Renal pelvis (tissue), 4 donors: ENCODE data around the gene EDNRA. TPM values are rescaled to one million over a fixed set of nuclear protein-coding genes. Genes with fewer than 3 reads are reported as not detected.

Experiments used
- DNase-seq: peaks from one replicate; pipeline ENCODE4 v3.0.0-alpha.2; 2013
- polyA plus RNA-seq, 3 donors: library from polyadenylated mRNA; unstranded; fragments of 120-200 nt; gene quantifications; one replicate each; pipeline ENCODE4 v1.2.1, GENCODE V29; 2013; ENCODE audit not compliant: insufficient read length in 3 of 3

Gene EDNRA
- polyA plus RNA-seq, 3 donors, result 76.5 to 80.1 (median 77.5) TPM

DNA sequence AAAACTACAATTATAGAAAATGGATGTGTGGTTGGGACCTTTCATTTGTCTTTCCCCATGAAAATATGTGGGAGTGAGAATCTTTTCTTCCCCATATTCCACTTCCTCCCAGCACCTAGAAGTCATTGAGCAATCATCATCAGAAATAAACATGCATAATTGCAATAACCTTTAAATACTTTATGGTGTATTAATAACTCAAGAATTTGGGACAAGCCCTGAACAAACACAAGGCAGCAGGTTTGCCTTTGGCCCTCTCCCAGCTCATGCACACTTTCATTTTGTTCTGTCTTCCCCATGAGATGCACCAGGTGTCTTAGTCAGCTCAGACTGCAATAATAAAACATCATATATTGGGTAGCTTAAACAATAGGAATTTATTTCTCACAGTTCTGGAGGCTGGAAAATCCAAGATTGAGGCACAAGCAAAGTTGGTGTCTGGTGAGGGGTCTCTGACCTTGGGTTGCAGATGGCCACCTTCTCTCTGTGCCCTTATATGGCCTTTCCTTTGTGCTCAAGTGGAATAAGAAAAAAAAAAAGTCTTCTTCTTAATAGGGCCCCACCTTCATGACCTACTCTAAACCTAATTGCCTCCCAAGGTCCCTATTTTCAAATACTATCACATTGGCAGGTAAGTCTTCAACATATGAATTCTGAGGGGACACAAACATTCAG lies 101.6 kb downstream of the EDNRA start:
- no peak for DNase-seq

DNA sequence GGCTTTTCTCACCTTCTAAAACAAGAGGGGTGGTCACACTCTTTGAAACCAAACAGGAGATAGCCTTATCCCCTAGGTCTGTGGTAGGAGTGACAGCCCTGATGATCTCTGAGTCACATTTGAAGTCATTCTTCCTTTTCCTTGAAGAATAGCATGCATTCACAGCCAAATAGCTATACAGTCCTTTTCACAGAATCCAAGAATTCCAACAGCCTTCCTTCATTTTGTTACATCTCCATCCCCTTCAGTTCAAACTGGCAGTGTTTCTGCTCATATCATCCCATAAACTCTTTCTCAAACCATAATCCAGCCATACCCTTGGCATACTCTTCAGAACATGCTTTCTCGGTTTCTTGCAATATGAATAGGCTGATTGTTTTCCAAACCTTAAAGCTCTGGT lies 103.0 kb downstream of the EDNRA start:
- no peak for DNase-seq

DNA sequence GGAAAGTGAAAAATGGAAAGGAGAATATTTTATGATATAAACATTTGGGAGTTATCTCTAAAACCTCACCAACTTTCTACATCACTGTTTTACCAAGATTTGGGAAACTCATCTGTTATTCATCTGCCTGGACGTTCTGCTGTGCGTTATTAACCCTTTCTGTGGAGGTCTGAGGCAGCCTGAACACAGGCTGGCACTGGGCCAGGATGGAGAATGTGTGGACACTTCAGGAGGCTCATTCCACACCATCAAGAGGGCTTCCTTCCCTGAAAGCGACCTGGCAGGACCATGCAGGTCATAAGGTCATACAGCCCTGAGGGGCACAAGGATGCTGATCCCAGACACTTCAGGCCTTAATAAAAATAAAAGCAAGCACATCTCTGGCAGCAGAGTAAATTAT lies 105.1 kb downstream of the EDNRA start:
- no peak for DNase-seq

DNA sequence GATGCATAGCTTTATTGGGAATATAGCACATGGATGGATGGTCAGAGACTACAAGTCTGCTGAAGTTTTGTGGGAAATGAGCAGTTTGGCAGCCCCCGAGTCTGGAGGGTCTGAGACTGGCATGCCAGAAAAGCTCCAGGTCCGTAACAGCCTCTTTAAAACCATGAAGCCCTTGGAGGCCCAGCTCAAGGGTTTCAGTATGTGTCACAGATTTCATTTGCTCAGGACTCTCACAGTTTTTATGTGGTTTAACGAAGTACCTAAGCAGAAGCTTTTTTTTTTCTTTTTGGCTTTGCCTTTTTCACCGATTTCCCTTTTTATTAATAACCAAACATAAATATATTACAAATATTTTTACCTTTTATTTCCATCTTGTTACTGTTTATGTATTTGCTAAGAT lies 105.7 kb downstream of the EDNRA start:
- DNase-seq, result no peak

DNA sequence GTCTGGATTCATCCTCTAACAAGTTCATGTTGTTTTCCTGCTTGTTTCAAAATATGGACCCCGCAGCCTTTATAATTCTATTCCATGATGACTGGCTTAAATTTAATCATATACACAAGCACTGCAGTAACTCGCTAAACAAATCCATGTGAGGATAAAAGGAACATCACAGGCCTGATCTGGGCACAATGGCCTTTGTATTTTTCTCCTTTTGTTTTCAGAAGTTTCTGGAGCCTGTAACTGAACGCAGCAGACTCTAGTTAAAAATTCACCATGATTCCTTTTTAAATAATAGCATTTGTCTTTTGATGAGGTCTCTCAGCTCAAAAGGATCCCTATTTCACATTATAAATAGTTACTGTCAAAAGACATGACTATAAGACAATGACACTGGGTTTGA lies 106.1 kb downstream of the EDNRA start:
- no peak for DNase-seq

DNA sequence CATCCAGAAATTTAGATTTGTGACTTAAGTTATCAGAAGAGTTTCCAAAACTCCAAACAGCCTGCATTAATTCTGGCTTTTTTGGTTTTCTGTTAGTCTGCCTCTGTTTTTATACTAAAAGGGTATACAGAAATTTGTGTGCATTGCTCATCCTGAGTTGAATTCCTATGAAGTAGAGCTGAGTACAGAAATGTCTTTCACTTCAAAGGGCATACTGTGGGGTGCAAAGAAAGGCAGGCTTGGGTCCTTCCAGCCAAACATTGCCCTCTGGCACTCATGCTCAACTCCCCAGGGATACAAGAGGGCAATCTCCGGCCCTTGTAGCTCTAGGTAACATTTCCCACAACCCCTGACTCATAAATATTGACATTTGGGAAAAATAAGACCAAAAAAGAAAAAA lies 108.7 kb downstream of the EDNRA start:
- no peak for DNase-seq

DNA sequence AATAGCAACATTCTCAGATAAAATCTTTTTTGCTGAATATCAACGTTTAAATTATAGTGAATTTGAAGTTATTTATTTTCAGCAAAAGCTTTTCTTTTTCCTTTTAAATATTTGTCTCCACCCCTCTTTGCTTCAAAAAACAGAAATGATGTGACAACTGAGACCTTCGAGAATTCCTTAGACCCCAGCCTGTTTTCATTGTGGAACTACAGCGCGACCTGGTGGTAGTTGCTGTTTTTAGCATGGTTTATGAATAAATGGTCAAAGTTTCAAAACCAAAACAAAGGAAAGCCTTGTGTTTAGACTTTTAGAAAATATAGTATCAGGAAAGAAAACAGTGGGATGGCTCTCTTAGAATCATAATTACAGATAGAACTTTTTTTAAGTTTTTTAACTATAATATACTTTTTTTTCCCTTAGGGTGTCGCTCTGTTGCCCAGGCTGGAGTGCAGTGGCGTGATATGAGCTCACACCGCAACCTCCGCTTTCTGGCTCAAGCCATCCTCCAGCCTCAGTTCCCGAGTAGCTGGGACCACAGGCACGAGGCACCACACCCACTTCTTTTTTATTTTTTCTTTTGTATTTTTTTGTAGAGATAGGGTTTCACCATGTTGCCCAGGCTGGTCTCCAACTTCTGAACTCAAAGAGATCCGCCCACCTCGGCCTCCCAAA lies 109.5 kb downstream of the EDNRA start:
- DNase-seq, result peak; percentile 81

DNA sequence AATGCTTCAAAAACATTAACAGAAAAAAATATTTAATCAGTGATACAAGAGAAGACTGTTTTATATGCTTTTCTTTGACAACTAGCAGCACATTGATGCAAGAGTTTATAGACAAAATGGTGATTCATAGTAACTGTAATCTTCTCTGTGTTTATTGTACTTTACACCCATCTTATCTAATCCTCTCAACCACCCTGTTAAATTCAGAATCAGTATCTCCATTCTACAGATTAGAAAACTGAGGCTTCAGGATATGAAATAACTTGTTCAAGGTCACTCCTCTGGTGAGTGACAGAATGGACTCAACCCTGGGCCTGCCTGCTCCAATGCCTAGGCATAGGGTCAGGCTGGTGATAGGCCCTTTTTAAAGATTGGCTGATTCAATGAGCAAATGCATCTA lies 110.2 kb downstream of the EDNRA start:
- DNase-seq, result no peak

DNA sequence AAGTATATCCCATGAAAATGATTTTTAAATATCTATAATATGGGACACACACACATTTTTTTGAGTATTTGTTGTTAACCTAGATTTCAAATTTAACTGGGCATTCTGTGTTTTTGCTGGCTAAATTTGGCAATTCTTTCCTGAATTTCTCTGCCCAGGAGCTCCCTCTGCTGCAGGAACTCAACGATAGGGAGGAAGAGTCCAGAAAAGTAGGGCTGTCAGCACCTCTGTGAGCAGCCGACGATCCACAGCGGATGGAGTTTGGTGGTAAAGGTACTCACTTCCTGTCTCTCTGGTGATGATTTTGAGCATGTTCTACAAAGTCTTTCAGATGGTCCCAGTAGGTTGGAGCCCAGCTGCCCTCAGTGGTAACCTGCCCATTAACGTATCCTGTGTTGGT lies 113.2 kb downstream of the EDNRA start:
- DNase-seq, result no peak

Other genes starting within 250 kb of the EDNRA start
- gene TMEM184C, start 136.3 kb downstream of the EDNRA start, polyA plus RNA-seq, result 10 to 100 TPM; 44.7 to 58.7 (median 51.4) TPM
- gene PRMT9, start 203.1 kb downstream of the EDNRA start, polyA plus RNA-seq, result 10 to 100 TPM; 22.3 to 28.2 (median 26.8) TPM